Measurements from ENCODE around the gene MACROD1.
"Not testable (repeated sequence)": the region's sequence is repeated elsewhere in the genome, so short reads cannot be mapped to it uniquely, and the experiment has no call there.

GRCh38 chr11:63963895-63964294 lies 202.0 kb downstream of the MACROD1 start:
- TF ChIP-seq, protein P1, sequence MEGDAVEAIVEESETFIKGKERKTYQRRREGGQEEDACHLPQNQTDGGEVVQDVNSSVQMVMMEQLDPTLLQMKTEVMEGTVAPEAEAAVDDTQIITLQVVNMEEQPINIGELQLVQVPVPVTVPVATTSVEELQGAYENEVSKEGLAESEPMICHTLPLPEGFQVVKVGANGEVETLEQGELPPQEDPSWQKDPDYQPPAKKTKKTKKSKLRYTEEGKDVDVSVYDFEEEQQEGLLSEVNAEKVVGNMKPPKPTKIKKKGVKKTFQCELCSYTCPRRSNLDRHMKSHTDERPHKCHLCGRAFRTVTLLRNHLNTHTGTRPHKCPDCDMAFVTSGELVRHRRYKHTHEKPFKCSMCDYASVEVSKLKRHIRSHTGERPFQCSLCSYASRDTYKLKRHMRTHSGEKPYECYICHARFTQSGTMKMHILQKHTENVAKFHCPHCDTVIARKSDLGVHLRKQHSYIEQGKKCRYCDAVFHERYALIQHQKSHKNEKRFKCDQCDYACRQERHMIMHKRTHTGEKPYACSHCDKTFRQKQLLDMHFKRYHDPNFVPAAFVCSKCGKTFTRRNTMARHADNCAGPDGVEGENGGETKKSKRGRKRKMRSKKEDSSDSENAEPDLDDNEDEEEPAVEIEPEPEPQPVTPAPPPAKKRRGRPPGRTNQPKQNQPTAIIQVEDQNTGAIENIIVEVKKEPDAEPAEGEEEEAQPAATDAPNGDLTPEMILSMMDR (IDR thresholded peaks at IDR 0.05), result not testable (repeated sequence)
- TF ChIP-seq POLR2A (IDR thresholded peaks at IDR 0.05), result not testable (repeated sequence)
